ENCODE results near the gene WDR46. TPM values are rescaled to one million over a fixed set of nuclear protein-coding genes. Genes with fewer than 3 reads are reported as not detected.

WDR46 gene
- total and polyA plus RNA-seq, 2 donors (not counting 3 experiments of a cell fraction or from before 2014, with no cell fraction given), result 61.4 to 71.2 TPM

GRCh38 chr6:33333666-33334065, 44.6 kb upstream of the WDR46 start:
- Histone ChIP-seq H3K4me1 (ENCODE audit: control insufficient read depth, extremely low read depth, insufficient read depth, low read length) (no peaks in the 10 kb centered on the region), H3K79me2 (ENCODE audit: control insufficient read depth, insufficient read depth, low read length) (no peaks in the 10 kb centered on the region), H3K27me3 (ENCODE audit: control insufficient read depth in 2 of 2, insufficient read depth in 2 of 2, low read length in 2 of 2) (no peaks in the 10 kb centered on the region), H3K36me3 (ENCODE audit: control insufficient read depth in 2 of 2, extremely low read depth in 1 of 2, insufficient read depth in 2 of 2, low read length in 2 of 2) (no peaks in the 10 kb centered on the region), H3K9ac (replicated peaks; ENCODE audit: extremely low read depth, insufficient read depth, low read length) (no peak overlapping the region), H3K4me3 (replicated peaks in 1 of 3; ENCODE audit: insufficient read depth in 1 of 3, low read depth in 1 of 3, low read length in 3 of 3) (no peak overlapping the region), H3K27ac (ENCODE audit: insufficient read depth, low read depth, low read length) (no peak overlapping the region), H2AFZ (ENCODE audit: low read depth, low read length) (no peak overlapping the region), H3K9me1 (replicated peaks; ENCODE audit: control insufficient read depth, extremely low read depth, insufficient read depth, low read length) (no peaks in the 10 kb centered on the region), H3K9me3 (replicated peaks; ENCODE audit: control insufficient read depth, insufficient read depth, low read length) (no peaks in the 10 kb centered on the region), H4K20me1 (replicated peaks; ENCODE audit: control insufficient read depth, extremely low read depth, insufficient read depth, low read length) (no peaks in the 10 kb centered on the region), H3K4me2 (ENCODE audit: insufficient read depth, low read length) (no peak overlapping the region)
- intact Hi-C loops (cut with micrococcal nuclease), result no loop called here
- ChIA-PET CTCF (interaction anchor here (0.9 kb wide), 1 partner anchor 9 kb away, joined by 3 read pairs; no protein-coding TSS in a partner anchor), POLR2A (no interaction called here)
- FAIRE-seq (no peak), DNase-seq (ENCODE audit: low read depth, low spot score) (no peak)
- BruUV-seq (replicated peaks), result no TSS peak
- dilution Hi-C loops (cut with MboI; ENCODE audit: extremely low pct_ligation_motif_present, low sequenced_read_pairs), result no loop called here
- TF ChIP-seq EZH2 (IDR thresholded peaks at IDR 0.05; ENCODE audit: borderline replicate concordance, low read depth, low read length, severe bottlenecking) (no peak), JUN (IDR thresholded peaks at IDR 0.05; ENCODE audit: borderline replicate concordance, insufficient read depth, insufficient read length, low read depth) (no peak), GATA2 (IDR thresholded peaks at IDR 0.05; ENCODE audit: insufficient read depth, insufficient read length, low read depth, low read length) (no peak), POLR2AphosphoS5 (IDR thresholded peaks at IDR 0.05; ENCODE audit: insufficient read depth, low read depth, low read length) (no peak)

DNA sequence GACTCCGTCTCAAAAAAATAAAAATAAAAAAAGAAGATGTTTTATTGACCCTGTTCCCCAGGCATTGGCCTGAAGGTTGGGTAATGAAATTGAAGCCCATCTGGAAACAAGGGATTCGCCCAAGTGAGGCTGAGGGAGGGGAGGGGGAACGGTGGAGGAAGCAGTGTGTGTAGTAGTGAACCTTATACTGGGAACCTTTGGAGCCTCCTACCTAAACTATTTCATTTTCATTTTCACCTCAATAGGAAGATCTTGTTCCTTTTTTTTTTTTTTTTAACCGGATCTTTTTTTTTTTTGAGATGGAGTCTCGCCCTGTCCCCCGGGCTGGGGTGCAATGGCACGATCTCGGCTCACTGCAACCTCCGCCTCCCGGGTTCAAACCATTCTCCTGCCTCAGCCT, 41.7 kb upstream of the WDR46 start:
- no peaks in the 10 kb centered on the region for H3K9me1 ChIP-seq (replicated peaks; ENCODE audit: control insufficient read depth, extremely low read depth, insufficient read depth, low read length)
- POLR2A ChIA-PET, result no interaction called here
- dilution Hi-C loops (cut with MboI; ENCODE audit: extremely low pct_ligation_motif_present, low sequenced_read_pairs), result no loop called here
- CTCF ChIA-PET, result no interaction called here
- H3K36me3 ChIP-seq (ENCODE audit: control insufficient read depth in 2 of 2, extremely low read depth in 1 of 2, insufficient read depth in 2 of 2, low read length in 2 of 2), result no peaks in the 10 kb centered on the region
- H2AFZ ChIP-seq (ENCODE audit: low read depth, low read length), result no peak overlapping the region
- H3K4me1 ChIP-seq (ENCODE audit: control insufficient read depth, extremely low read depth, insufficient read depth, low read length), result no peaks in the 10 kb centered on the region
- no TSS peak for BruUV-seq (replicated peaks)
- TF ChIP-seq POLR2AphosphoS5 (IDR thresholded peaks at IDR 0.05; ENCODE audit: insufficient read depth, low read depth, low read length) (no peak), JUN (IDR thresholded peaks at IDR 0.05; ENCODE audit: borderline replicate concordance, insufficient read depth, insufficient read length, low read depth) (no peak), EZH2 (IDR thresholded peaks at IDR 0.05; ENCODE audit: borderline replicate concordance, low read depth, low read length, severe bottlenecking) (no peak), GATA2 (IDR thresholded peaks at IDR 0.05; ENCODE audit: insufficient read depth, insufficient read length, low read depth, low read length) (no peak), MYC (IDR thresholded peaks at IDR 0.05; ENCODE audit: low read depth, low read length) (no peak), POLR2A (IDR thresholded peaks at IDR 0.05; ENCODE audit: low read depth, low read length) (no peak), FOS (IDR thresholded peaks at IDR 0.05; ENCODE audit: borderline replicate concordance, insufficient read depth, low read length) (no peak), MAX (IDR thresholded peaks at IDR 0.05; ENCODE audit: insufficient read depth, insufficient read length) (no peak)
- TF ChIP-seq, protein P1, sequence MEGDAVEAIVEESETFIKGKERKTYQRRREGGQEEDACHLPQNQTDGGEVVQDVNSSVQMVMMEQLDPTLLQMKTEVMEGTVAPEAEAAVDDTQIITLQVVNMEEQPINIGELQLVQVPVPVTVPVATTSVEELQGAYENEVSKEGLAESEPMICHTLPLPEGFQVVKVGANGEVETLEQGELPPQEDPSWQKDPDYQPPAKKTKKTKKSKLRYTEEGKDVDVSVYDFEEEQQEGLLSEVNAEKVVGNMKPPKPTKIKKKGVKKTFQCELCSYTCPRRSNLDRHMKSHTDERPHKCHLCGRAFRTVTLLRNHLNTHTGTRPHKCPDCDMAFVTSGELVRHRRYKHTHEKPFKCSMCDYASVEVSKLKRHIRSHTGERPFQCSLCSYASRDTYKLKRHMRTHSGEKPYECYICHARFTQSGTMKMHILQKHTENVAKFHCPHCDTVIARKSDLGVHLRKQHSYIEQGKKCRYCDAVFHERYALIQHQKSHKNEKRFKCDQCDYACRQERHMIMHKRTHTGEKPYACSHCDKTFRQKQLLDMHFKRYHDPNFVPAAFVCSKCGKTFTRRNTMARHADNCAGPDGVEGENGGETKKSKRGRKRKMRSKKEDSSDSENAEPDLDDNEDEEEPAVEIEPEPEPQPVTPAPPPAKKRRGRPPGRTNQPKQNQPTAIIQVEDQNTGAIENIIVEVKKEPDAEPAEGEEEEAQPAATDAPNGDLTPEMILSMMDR (IDR thresholded peaks at IDR 0.05; ENCODE audit: extremely low read depth in 1 of 2, insufficient read depth in 1 of 2, low read depth in 1 of 2, low read length in 2 of 2), result no peak
- H3K27me3 ChIP-seq (ENCODE audit: control insufficient read depth in 2 of 2, insufficient read depth in 2 of 2, low read length in 2 of 2), result no peaks in the 10 kb centered on the region
- intact Hi-C loops (cut with micrococcal nuclease), result no loop called here
- H3K9me3 ChIP-seq (replicated peaks; ENCODE audit: control insufficient read depth, insufficient read depth, low read length), result no peaks in the 10 kb centered on the region
- DNase-seq (ENCODE audit: low read depth, low spot score) (no peak), FAIRE-seq (no peak)
- H3K4me2 ChIP-seq (ENCODE audit: insufficient read depth, low read length), result no peak overlapping the region
- no peaks in the 10 kb centered on the region for H4K20me1 ChIP-seq (replicated peaks; ENCODE audit: control insufficient read depth, extremely low read depth, insufficient read depth, low read length)
- no peak overlapping the region for H3K9ac ChIP-seq (replicated peaks; ENCODE audit: extremely low read depth, insufficient read depth, low read length)
- no peak overlapping the region for H3K27ac ChIP-seq (ENCODE audit: insufficient read depth, low read depth, low read length)
- H3K4me3 ChIP-seq (replicated peaks in 1 of 3; ENCODE audit: insufficient read depth in 1 of 3, low read depth in 1 of 3, low read length in 3 of 3), result no peak overlapping the region
- no peaks in the 10 kb centered on the region for H3K79me2 ChIP-seq (ENCODE audit: control insufficient read depth, insufficient read depth, low read length)
